GM13977 (cell line): Measurements from ENCODE around the gene IL20.

Source experiments
- DNase-seq: peaks from one replicate; pipeline ENCODE4 v3.0.0; 2012; ENCODE audit warnings: low spot score
- in situ Hi-C: fragments of 300-500 bp; cut with MboI; formaldehyde crosslinking; loops from one replicate; pipeline ENCODE4 v1.12.0; 2022; ENCODE audit warnings: low sequenced_read_pairs, low pct_unique_long_range_greater_than_20kb, mixed read lengths, inconsistent platforms; ENCODE audit not compliant: unreplicated experiment
- TF ChIP-seq, protein P1 (sequence below): IDR thresholded peaks from 2 replicates; pipeline ENCODE4 v1.5.1; 2012; ENCODE audit warnings: mild to moderate bottlenecking, control low read depth; ENCODE audit not compliant: insufficient read depth; ENCODE audit errors: extremely low read depth, missing control alignments

The IL20 gene

DNA sequence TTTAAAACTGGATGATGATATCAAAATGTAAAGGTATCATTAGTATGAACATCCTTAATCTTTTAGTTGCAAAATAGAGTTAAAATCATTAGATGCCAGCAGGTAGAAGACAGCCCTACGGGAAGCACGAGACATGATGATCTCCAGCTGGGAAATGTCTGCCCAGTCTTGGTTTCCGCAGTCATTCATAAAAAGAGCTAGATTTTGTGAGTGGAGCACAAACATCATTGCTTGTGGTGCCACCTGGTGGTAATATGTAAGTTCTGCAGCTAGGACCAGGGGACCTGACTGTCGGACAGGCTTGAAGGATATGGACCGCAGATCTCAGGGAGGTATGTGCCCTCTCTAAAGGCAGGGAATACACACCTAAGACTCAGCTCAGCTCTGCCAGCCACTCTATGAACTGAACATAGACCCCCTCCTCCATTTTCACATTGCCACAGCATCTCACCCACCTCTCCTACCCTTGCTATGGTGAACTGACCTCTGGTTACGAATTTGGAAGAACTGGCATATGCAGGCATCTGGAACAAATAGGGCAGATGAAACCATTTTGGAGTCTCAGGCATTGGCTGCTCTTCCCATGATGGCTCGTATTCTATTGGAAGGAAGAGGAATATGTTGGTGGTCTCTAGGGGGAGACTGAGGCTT lies 47.1 kb downstream of the IL20 start:
- TF ChIP-seq, protein P1, sequence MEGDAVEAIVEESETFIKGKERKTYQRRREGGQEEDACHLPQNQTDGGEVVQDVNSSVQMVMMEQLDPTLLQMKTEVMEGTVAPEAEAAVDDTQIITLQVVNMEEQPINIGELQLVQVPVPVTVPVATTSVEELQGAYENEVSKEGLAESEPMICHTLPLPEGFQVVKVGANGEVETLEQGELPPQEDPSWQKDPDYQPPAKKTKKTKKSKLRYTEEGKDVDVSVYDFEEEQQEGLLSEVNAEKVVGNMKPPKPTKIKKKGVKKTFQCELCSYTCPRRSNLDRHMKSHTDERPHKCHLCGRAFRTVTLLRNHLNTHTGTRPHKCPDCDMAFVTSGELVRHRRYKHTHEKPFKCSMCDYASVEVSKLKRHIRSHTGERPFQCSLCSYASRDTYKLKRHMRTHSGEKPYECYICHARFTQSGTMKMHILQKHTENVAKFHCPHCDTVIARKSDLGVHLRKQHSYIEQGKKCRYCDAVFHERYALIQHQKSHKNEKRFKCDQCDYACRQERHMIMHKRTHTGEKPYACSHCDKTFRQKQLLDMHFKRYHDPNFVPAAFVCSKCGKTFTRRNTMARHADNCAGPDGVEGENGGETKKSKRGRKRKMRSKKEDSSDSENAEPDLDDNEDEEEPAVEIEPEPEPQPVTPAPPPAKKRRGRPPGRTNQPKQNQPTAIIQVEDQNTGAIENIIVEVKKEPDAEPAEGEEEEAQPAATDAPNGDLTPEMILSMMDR, result peak; percentile 76
- in situ Hi-C loops, result loop anchor here (5.0 kb wide), 2 partner anchors 105 to 175 kb away; no protein-coding TSS in a partner anchor
- DNase-seq, result peak; percentile 80

GRCh38 chr1:206913766-206914537 lies 48.5 kb downstream of the IL20 start:
- DNase-seq, result no peak
- TF ChIP-seq, protein P1, result no peak
- in situ Hi-C loops, result loop anchor here (5.0 kb wide), 2 partner anchors 107 to 177 kb away; no protein-coding TSS in a partner anchor

DNA sequence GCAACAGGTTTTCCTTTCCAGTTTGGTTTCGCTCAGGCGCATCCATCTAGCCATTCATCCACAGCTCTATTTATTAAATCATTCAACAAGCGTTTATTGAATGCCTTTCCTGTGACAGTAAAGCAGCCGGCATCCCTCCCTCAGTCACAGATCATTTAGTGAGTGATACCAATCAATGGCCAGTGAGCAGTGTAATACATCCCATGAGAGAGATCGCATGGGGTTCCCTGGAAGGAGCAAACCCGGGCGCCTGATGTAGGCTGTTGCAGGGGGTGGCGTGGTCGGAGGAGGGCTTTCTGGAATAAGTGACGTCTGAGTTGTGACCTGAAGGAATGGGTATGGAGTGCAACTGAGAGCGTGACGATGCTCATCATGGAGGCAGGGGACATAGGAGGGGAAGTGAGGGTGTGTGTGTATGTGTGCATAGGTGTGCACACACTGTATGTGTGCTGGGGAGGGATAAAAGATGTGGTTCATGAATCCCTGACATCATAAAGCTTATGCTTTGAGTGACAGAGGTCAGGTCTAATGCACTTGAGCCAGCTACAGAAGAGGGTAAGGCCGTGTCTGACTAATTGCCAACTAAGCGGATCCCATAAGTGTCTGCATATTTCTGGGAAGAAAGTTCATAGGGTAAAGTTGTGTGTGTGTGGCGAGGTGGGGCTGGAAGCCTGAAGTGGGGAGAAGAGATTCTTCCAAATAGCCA lies 49.8 kb downstream of the IL20 start:
- in situ Hi-C loops, result loop anchor here (5.0 kb wide), 1 partner anchor 67 kb away; no protein-coding TSS in a partner anchor
- no peak for DNase-seq
- TF ChIP-seq, protein P1, result no peak

DNA sequence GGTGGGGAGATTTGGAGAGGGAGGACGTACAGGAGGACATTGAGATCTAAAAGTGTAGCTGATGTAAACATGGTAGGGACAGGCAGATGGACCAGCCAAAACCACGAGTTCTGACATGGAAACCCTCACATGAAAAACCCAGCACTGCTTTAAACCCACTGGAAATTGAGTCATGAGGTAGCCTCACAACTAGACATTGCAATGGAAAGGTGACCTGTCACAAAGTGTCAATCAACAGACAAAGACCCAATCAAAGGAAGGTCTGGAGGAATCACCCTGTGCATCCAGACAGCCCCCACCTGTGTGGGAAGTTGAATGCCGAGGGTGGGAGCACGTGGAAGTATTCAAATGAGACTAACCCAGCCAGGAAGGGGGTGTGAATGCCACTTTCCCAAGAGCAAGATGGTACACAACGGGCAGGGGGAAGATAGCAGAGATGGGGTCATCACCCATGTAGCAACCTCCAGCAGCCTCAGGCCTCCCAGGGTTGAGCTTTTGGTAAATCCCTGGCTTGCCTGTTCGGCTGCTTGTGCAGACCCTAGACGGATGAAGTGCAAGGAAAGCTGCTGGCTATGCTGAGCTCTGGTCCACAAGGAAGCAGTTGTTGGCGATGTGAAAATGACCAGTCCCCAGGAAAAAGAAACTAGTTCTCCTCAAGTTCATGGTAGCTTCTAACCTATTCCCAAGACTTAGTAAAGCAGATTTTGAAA lies 50.7 kb downstream of the IL20 start:
- no peak for DNase-seq
- in situ Hi-C loops, result loop anchor here (5.0 kb wide), 1 partner anchor 66 kb away; no protein-coding TSS in a partner anchor
- TF ChIP-seq, protein P1, result no peak

DNA sequence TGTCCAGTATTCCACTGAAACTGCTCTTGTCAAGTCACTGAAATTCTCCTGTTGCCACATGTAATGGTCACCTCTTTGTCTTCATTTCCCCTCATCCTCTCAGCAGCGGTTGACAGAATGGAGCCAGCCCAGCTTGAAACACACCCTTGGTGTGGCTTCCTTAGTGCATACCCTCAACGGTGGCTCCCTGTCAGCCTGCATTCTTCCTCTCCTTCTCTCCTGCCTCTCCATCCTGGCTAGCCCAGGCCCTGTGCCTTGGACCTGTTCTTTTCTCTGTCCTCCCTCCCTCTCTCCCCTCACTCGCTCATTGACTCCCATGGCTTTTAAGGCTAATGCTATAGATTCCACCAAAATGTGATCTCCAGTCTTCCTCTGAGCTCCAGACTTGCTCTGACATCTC lies 52.7 kb downstream of the IL20 start:
- in situ Hi-C loops, result loop anchor here (5.0 kb wide), 1 partner anchor 64 kb away; no protein-coding TSS in a partner anchor
- TF ChIP-seq, protein P1, result no peak
- no peak for DNase-seq
